Inflammatory macrophage treated with lipopolysaccharide for 4 hours (primary cell): ENCODE measurements around the gene SLC22A3.
"Not testable (repeated sequence)": the region's sequence is repeated elsewhere in the genome, so short reads cannot be mapped to it uniquely, and the experiment has no call there.

Source experiments
- DNase-seq: peaks from one replicate; pipeline ENCODE4 v3.0.0-alpha.2; 2020

The SLC22A3 gene

GRCh38 chr6:160336200-160336599 lies 12.0 kb upstream of the SLC22A3 start:
- DNase-seq, result no peak

- DNase-seq, result no peak
These were observed 10.9 kb upstream of the SLC22A3 start for GRCh38 chr6:160337301-160337700.

- DNase-seq, result no peak
These were observed 10.2 kb upstream of the SLC22A3 start for GRCh38 chr6:160337991-160338390.

- DNase-seq, result no peak
These were observed 5.0 kb upstream of the SLC22A3 start for GRCh38 chr6:160343144-160343543.

GRCh38 chr6:160344271-160344670 lies 3.9 kb upstream of the SLC22A3 start:
- no peak for DNase-seq

GRCh38 chr6:160347259-160348222 lies 637 bp upstream of the SLC22A3 start:
- no peak for DNase-seq

GRCh38 chr6:160349020-160349441 lies 853 bp downstream of the SLC22A3 start:
- no peak for DNase-seq

GRCh38 chr6:160349814-160350350 lies 1.7 kb downstream of the SLC22A3 start:
- DNase-seq, result no peak

- no peak for DNase-seq
These were observed 5.8 kb downstream of the SLC22A3 start for GRCh38 chr6:160353950-160354496.

- no peak for DNase-seq
These were observed 6.8 kb downstream of the SLC22A3 start for GRCh38 chr6:160355001-160355400.

GRCh38 chr6:160356074-160356744 lies 8.0 kb downstream of the SLC22A3 start:
- DNase-seq, result no peak

GRCh38 chr6:160357088-160357487 lies 8.9 kb downstream of the SLC22A3 start:
- no peak for DNase-seq

- DNase-seq, result no peak
These were observed 10.3 kb downstream of the SLC22A3 start for GRCh38 chr6:160358225-160359119.

- no peak for DNase-seq
These were observed 12.8 kb downstream of the SLC22A3 start for GRCh38 chr6:160360955-160361354.

GRCh38 chr6:160362556-160362955 lies 14.4 kb downstream of the SLC22A3 start:
- DNase-seq, result no peak

GRCh38 chr6:160363016-160363996 lies 15.1 kb downstream of the SLC22A3 start:
- no peak for DNase-seq

GRCh38 chr6:160365117-160365516 lies 16.9 kb downstream of the SLC22A3 start:
- DNase-seq, result no peak

- DNase-seq, result no peak
These were observed 19.8 kb downstream of the SLC22A3 start for GRCh38 chr6:160367798-160368547.

- no peak for DNase-seq
These were observed 20.5 kb downstream of the SLC22A3 start for GRCh38 chr6:160368670-160369069.

GRCh38 chr6:160373601-160374000 lies 25.4 kb downstream of the SLC22A3 start:
- DNase-seq, result not testable (repeated sequence)
